ENCODE measurements around the gene ABCB9.

GRCh38 chr12:123003257-123003656 lies 37.0 kb upstream of the ABCB9 start:
- TF ChIP-seq CTCF (IDR thresholded peaks at IDR 0.05; ENCODE audit: poor library complexity, severe bottlenecking): no peak
- TF ChIP-seq POLR2AphosphoS5 (IDR thresholded peaks at IDR 0.05): no peak
- no peak for TF ChIP-seq TAF1 (IDR thresholded peaks at IDR 0.05; ENCODE audit: low read depth)
- TF ChIP-seq EZH2 (IDR thresholded peaks at IDR 0.05; ENCODE audit: borderline replicate concordance, insufficient read depth, low read length, poor library complexity, severe bottlenecking): no peak
- TF ChIP-seq EP300 (conservative IDR thresholded peaks at IDR 0.05; ENCODE audit: poor library complexity, severe bottlenecking): no peak
- TF ChIP-seq REST (IDR thresholded peaks at IDR 0.05; ENCODE audit: borderline replicate concordance): no peak
- TF ChIP-seq SMC3 (conservative IDR thresholded peaks at IDR 0.05; ENCODE audit: poor library complexity): no peak
